ENCODE data around the gene PTTG1.
"Not testable (repeated sequence)": the region's sequence is repeated elsewhere in the genome, so short reads cannot be mapped to it uniquely, and the experiment has no call there.

PTTG1 gene

DNA sequence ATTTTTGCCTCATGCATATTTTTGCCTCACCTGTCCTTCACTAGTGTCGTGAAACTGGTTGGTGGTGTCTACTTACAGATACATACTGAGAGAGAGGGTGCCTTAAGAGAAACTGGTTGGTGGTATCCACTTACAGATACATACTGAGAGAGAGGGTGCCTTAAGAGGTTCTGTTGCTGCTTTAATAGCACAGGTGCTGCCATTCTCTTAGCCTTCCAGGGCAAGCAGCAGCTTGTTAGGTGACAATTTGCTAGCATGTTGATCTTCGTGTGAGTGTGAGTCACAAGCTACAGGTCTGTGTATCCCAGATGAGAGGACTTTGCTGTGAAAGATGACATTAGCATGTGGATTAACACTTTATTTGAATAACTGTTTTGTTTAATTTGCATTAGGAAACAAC is 1.4 kb downstream of the PTTG1 start:
- no peak overlapping the region for H3K4me3 ChIP-seq (ENCODE audit: low read depth, low read length)
- TF ChIP-seq, protein P1, sequence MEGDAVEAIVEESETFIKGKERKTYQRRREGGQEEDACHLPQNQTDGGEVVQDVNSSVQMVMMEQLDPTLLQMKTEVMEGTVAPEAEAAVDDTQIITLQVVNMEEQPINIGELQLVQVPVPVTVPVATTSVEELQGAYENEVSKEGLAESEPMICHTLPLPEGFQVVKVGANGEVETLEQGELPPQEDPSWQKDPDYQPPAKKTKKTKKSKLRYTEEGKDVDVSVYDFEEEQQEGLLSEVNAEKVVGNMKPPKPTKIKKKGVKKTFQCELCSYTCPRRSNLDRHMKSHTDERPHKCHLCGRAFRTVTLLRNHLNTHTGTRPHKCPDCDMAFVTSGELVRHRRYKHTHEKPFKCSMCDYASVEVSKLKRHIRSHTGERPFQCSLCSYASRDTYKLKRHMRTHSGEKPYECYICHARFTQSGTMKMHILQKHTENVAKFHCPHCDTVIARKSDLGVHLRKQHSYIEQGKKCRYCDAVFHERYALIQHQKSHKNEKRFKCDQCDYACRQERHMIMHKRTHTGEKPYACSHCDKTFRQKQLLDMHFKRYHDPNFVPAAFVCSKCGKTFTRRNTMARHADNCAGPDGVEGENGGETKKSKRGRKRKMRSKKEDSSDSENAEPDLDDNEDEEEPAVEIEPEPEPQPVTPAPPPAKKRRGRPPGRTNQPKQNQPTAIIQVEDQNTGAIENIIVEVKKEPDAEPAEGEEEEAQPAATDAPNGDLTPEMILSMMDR (conservative IDR thresholded peaks at IDR 0.05; ENCODE audit: low read depth, low read length) = no peak
- DNase-seq (ENCODE audit: low read depth) = no peak

DNA sequence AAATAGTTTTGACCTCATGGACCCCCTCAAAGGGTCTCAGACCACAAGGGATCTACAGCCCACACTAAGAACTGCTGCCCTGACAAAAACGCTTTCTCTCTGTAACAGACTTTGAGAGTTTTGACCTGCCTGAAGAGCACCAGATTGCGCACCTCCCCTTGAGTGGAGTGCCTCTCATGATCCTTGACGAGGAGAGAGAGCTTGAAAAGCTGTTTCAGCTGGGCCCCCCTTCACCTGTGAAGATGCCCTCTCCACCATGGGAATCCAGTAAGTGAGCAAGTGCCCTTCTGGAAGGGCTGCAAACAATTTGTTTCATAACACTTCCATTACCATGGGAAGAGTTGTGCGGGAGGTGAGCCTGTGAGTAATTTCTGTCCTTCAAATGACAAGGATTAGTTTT is 6.0 kb downstream of the PTTG1 start:
- no peak overlapping the region for H3K4me3 ChIP-seq (ENCODE audit: low read depth, low read length)
- TF ChIP-seq, protein P1 (conservative IDR thresholded peaks at IDR 0.05; ENCODE audit: low read depth, low read length) = no peak
- no peak for DNase-seq (ENCODE audit: low read depth)

DNA sequence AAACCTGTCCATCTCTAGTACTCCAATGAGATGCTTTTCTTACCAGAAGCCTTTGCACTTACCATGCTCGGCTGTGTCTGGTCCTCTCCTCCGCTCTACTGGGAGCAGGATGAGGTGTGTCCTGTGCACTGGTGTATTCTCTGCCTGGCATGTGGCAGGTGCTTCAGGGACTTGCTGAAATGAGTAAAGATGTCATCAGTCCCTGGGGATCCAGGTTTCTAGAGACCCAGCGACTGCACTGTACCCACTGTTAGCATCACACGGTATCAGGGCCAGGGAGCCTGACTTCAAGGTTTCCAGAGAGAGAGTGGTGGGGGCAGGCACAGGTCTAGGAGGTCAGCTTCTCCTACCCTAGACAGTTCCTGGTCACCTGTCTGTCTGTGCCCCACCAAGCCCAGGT is 10.5 kb downstream of the PTTG1 start:
- TF ChIP-seq, protein P1 (conservative IDR thresholded peaks at IDR 0.05; ENCODE audit: low read depth, low read length) = no peak
- no peak overlapping the region for H3K4me3 ChIP-seq (ENCODE audit: low read depth, low read length)
- DNase-seq (ENCODE audit: low read depth) = no peak

DNA sequence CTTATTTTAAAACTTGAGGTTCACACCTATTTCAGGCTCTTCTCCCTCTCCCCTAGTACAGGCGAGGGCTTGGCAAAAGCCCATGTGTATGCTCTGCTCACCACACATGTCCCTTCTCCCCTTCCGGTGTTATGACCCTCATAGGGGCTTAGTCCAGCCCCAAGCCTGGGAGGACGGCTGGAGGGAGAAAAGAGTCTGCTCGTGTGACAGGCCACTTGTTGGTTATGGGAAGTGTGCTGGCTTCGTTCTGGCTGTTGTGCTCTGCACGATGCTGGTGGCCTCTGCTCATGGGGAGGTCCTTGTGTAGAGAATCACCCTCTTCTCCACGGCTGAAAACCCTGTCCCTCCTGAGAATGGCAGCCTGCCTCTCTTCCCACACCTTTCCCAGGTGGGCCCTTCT is 11.1 kb downstream of the PTTG1 start:
- no peak overlapping the region for H3K4me3 ChIP-seq (ENCODE audit: low read depth, low read length)
- TF ChIP-seq, protein P1 (conservative IDR thresholded peaks at IDR 0.05; ENCODE audit: low read depth, low read length) = no peak
- DNase-seq (ENCODE audit: low read depth) = no peak

DNA sequence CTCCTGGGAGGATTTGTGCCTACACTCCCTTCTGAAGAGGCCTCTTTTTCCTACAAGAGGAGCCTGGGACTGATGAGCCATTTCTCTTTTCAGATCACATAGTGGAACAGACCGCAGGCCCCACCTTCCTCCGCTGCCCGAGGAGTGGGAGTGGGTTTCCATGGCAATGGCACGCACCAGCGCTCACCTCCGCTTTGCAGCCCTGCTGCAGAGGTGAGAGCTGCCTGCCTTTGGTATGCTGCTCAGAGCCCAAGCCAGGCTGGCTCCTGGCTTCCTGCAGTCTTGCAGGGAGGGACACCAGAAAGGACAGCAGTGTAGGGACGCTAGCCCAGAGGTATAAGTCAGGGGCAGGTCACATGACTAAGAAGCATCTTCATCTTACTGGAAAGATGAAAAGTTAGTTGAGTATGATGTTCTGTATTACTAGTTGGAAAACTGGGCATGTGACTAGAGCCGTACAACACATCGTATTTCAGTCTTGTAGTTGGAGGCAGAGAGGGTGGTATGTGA is 12.4 kb downstream of the PTTG1 start:
- no peak for DNase-seq (ENCODE audit: low read depth)
- no peak overlapping the region for H3K4me3 ChIP-seq (ENCODE audit: low read depth, low read length)
- TF ChIP-seq, protein P1 (conservative IDR thresholded peaks at IDR 0.05; ENCODE audit: low read depth, low read length) = no peak

DNA sequence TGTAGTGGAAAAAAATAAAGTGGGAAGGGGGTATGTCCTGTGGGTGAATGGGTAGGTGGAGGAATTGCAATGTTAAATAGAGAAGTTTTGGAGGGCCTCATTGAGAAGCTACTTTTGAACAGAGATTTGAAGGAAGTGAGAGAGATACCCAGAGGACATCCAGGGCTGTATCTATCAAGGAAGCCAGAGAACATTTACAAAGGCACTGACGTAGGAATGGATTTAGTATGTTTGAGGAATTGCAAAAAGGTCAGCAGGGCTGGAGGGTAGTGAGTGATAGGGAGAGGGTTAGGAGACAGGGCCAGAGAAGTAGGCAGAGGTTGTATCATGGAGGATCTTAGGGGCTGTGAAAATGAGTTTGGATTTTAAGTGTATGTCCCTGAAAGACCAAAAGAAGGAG is 13.9 kb downstream of the PTTG1 start:
- DNase-seq (ENCODE audit: low read depth) = no peak
- TF ChIP-seq, protein P1 (conservative IDR thresholded peaks at IDR 0.05; ENCODE audit: low read depth, low read length) = no peak
- H3K4me3 ChIP-seq (ENCODE audit: low read depth, low read length) = no peak overlapping the region

DNA sequence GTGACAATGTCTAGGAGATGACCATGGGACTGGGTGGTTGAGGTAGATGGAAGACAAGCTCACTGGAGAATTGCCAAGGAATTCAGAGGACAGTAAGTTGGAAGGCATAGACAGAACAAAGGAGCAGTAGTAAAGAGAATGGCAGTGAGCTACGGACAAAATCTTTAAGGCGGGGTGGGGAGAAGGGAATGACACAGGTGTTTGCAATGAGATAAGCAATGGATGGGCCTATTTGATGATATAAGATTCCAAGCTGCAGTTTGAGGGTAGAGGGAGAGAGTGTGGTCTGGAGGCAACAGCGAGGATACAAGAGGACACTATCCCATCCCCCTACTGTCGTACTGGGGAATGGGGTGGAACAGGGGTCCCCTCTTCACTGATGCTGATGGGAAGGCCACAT is 14.4 kb downstream of the PTTG1 start:
- no peak overlapping the region for H3K4me3 ChIP-seq (ENCODE audit: low read depth, low read length)
- DNase-seq (ENCODE audit: low read depth) = no peak
- TF ChIP-seq, protein P1 (conservative IDR thresholded peaks at IDR 0.05; ENCODE audit: low read depth, low read length) = no peak

DNA sequence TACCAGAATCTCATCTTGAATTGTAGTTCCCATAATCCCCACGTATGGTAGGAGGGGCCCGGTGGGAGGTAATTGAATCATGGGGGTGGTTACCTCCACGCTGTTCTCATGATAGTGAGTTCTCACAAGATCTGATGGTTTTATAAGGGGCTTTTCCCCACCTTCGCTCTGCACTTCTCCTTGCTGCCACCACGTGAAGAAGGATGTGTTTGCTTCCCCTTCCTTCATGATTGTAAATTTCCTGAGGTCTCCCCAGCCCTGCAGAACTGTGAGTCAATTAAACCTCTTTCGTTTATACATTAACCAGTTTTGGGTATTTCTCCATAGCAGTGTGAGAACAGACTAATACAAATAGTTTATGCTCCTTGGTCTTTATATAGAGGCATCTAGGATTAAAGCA is 15.0 kb downstream of the PTTG1 start:
- DNase-seq (ENCODE audit: low read depth); H3K4me3 ChIP-seq (ENCODE audit: low read depth, low read length): not testable (repeated sequence)

Data from choroid plexus epithelial cell (primary cell).